SHP77 (cell line): ENCODE data around the gene MIGA1.
"Not testable (repeated sequence)": the region's sequence is repeated elsewhere in the genome, so short reads cannot be mapped to it uniquely, and the experiment has no call there.

Experiments
- DNase-seq, 2 experiments: peaks; one replicate each; lab custom pipeline; 2025; lab: John Stamatoyannopoulos, UW

MIGA1 gene

DNA sequence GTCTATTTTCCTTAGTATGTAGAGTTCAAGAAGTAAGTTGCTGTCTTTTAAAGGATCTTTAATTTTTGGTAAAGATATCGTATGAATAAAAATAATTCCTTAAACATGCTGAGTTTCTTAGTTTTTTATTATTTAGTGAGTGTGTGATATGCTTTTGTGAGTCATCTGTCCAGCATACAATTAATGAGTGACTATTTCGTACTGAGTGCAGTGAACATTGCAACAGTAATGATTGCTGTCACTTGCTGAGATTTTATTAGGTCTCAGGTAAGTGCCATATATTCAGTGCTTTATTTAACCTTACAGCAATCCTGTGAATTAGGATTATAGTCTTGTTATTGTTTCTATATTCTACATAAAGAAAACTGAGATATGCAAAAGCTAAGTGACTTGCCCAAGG is 22.6 kb downstream of the MIGA1 start:
- no peak for DNase-seq

DNA sequence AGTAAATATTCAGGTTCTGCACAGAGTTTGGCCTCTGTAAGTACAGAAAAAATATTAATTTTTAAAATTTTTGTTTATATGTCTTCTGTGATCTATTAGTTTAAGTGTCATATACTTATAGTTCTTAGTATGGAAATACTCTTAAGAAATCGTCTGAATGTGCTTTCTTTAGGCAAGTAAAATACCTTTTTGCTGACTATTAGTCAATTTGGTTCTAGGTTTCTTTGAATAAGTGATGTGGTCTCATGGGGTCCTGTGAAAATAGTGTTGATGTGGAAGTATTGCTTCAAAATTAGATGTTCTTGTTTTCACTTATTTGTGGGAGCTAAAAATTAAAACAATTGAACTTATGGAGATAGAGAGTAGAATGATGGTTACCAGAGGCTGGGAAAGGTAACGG is 23.9 kb downstream of the MIGA1 start:
- no peak for DNase-seq

DNA sequence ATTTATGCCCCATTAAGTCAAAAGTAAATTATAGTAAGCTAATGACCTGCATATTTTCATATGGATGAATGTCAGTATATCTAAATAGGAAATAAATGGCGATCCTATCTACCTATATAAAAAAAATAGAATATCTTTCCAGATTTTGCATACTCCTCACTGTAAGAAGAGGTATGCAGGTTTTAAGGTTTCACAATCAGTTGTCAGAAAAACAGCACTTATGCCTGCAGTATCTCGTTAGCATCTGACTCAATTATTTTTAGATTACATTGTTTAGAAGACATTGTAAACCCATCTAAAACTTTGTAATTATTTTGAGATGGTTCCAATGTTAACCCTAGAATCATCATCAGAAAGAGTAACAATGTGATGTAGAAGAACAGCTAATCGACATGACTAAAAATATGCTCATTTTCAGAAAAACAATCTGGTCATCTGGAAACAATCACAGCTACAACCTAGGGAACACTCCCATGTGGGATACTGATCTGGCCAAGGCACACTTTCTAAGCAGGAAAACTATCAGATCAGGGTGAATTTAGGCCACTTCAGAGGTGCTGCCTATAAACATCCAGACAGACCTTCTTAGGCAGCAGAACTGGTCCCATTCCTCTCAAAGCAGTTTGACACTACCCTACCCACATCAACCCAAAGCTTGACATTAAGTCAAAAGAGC is 30.5 kb downstream of the MIGA1 start:
- DNase-seq, result not testable (repeated sequence)

DNA sequence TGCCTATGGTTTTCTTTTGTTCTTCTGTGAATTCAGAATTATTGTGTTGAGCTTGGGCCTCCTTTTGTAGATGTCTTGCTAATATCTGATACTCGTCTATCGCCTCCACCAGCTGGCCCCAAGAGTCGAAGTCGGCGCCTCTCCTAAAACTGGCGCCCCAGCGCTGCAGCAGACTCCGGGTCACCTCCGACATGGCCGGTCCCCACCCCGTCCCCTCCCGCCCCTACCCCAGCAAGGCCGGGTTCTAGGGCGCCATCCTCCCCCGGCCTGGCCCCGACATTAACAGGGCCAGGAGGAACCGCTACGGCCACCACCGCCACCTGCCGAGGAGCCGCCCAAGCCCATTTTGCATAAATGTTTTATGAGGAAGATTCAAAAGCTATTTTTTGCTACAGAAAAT is 32.1 kb downstream of the MIGA1 start:
- DNase-seq, result not testable (repeated sequence)

DNA sequence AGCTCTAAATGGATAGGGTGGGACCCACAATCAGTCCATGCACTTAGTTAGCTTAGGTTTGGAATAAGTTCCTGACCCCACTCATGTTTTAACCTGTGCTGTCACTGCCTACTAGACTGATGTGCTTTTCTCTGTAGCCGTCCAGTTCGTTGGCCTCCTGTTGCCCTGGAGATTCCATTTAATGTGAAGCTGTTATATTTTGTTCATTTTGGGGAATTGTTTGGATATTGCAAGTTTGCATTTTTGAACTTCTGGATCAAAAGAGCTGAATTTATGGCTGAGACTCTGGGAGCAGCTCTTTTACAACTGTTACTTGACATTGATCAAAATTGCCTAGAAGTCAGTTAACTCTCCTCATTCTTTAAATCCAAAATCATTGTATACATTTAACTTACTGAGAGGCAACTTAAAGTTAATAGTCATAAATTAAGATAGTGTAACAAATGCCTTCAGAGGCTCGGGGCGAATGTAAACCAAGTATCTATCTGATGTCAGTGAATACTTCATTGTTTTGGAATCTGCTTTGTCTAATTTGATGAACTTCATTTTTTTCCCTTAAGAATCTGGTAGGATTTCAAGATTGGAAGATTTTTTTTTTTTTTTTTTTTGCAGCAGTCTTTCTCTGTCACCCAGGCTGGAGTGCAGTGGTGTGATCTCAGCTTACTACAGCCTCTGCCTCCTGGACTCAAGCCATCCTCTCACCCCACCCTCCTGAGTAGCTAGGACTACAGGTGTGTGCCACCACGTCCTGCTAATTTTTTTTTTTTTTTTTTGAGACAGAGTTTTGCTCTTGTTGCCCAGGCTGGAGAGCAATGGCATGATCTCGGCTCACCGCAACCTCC is 38.1 kb downstream of the MIGA1 start:
- no peak for DNase-seq

DNA sequence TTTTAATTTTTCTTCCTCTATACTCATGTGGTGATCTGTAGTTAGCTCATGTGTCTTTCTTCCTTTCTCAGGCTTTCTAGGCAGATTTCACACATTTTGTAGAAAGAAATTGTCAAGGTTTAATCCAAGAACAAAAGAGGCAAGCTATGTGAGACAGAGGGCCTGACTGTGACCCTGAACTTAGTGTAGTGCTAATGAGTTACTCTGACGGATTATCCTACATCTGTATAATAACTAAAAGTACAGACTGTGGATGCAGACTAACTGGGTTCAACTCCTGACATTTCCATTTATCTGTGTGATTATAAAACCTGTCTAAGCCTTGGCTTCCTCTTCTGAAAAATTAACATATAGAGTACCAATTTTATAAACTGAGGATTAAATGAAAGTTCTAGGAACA is 40.7 kb downstream of the MIGA1 start:
- no peak for DNase-seq

DNA sequence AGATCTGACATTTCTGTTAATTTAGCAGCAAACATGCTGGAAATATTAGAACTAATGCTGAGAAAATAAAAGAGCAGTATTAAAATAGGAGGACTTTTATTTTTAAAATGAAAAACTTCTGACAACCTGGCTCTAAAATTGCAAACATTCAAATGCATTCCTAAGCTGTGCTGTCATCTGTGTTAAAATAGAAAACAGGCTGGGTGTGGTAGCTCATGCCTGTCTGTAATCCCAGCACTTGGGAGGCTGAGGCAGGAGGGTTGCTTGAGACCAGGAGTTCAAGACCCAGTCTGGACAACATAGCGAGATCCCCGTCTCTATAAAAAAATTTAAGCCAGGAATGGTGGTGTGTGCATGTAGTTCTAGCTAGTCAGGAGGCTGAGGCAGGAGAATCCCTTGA is 44.6 kb downstream of the MIGA1 start:
- no peak for DNase-seq

DNA sequence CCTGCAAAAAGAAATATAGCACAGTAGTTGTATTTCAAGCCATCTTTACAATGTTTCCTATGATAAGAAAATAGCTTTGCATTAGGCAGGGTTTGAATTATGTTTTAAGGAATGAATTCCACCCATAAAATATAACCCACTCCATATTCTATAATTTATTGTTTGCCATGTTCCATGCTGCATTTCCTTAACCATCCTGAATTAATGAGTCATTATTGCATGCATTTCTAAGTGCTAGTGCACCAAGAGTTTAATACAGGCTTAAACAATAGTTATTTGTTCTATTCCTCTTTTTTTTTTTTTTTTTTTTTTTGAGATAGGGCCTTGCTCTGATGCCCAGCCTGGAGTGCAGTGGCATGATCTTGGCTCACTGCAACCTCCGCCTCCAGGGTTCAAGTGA is 45.2 kb downstream of the MIGA1 start:
- no peak for DNase-seq

DNA sequence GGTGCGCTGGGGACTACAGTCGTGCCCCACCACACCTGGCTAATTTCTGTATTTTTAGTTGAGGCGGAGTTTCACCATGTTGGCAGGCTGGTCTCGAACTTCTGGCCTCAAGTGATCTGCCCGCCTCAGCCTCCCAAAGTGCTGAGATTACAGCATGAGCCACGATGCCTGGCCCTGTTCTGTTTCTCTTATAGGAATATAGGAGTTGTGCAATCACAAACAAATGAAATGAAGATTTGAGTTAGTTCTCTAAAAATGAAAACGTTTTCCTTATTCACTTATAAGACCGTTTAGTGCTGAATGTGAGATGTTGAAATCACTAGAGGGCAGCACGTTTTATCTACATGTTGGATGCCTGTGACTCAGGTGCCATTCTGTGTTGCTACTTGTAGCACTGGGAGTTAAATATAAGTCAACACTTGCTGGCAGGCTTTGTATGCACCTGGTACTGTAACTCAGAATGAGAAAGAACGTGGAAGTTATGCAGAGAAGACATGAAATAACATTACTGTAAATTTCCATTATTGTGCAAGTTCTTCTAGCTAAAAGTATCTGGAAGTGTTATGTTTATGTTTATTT is 45.8 kb downstream of the MIGA1 start:
- peak in 1 of 2 experiments; percentile 71 for DNase-seq

DNA sequence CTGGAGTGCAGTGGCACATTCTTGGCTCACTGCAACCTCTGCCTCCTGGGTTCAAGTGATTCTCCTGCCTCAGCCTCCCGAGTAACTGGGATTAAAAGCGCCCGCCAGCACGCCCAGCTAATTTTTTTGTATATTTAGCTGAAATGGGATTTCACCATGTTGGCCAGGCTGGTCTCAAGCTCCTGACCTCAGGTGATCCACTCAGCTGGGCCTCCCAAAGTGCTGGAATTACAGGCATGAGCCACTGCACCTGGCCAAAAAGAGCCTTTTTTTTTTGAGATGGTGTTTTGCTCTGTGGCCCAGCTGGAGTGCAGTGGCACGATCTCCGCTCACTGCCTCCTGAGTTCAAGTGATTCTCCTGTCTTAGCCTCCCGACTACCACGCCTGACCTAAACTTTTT is 47.4 kb downstream of the MIGA1 start:
- DNase-seq, result not testable (repeated sequence)

DNA sequence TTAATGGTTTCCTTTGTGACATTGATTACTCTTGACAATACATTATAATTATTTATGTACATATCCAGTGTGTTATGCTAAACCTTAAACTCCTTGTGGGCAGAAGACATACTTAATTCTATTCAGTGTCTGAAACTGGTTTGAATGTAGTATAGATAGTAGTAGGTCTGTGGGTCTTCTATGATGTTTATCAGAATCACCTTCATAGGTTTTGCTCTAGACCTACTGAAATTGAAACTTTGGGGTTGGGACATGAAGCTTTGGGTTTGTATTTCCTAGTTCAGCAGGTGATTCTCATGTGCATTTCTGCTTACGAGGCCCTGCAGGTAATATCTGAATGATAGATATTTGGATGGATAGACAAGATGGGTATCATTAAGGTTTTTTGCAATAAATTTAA is 48.6 kb downstream of the MIGA1 start:
- no peak for DNase-seq

DNA sequence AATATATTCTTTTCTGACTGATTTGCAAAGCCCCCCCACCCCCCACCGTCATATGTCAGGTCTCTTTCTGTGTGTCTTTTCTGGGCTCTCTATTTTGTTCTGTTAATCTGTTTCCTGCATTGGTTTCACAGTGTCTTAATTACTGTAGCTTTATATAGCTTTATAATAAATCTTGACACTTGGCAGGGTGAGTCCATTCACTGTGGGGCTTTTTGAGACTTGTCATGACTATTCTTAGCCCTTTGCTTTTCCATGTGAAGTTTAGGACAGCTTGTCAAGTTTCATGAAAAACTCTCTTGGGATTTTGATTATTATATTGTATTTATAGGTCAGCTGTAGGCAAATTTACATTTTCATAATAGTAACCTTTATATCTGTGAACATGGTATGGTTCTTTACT is 50.4 kb downstream of the MIGA1 start:
- no peak for DNase-seq

DNA sequence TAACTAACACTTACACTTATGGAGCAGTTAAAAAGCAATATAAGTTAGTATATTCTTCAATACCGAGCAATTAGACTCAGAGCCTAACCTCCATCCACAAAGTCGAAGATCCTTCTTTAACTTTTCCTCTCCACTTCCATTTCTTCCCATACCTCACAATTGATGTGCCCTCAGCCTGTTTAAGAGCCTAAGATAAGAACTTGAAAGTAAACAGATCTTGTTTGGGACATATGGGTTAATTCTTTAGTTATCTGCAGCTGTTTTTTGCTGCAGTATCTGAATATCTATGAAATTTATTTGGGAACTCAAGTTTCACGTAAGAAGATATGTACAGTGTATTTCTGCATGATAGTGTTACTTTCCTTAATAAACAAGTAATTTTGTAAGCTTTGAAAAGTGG is 51.5 kb downstream of the MIGA1 start:
- DNase-seq, result no peak

DNA sequence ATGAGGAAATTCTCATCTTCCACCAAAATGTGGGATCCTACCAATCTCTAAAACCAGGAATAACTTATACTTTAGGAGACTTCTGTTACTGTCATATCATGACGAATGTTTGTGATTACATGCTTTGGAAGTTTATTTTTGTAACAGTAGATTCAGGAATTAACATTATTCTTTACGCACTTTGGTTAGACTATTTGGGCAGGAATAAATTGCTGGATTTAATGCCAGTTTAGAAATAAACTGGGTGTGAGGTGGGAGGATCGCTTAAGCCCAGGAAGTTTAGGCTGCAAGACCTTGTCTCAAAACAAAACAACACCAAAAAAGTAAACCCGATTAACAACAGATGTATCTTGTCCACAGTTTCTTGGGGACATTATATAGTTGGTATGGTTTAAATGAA is 52.1 kb downstream of the MIGA1 start:
- no peak for DNase-seq

DNA sequence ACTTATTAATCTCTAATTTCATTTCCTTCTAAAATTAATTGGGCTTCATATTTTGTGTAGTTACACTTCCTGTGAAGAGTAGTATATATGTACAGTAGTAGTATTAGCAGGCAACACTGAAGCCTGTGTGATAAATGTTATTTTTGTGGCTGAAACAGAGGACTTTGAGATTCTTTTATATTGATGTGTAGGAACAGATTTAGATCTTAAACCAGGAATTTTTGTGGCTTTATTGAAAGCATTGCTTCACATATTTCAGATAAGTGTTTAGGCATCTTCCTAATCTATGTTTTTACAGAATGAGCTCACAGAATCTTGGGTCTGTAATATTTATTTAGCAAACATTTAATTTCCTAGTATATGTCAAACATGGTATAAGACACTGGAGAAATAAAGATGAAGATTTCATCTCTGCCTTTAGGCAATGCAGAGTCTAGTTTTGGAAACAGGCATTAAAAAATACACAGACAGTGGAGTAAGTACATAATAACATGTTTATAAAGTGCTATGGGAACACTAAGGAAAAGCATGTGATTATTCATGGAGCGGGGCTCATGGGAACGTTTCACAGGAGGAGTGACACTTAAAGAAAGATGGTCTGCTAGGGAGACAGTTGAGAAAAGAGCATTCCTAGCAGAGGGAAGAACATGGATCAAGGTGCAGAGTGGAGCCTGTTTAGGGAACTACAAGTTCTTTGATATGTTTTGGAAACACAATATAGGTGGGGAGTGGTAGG is 52.7 kb downstream of the MIGA1 start:
- no peak for DNase-seq

DNA sequence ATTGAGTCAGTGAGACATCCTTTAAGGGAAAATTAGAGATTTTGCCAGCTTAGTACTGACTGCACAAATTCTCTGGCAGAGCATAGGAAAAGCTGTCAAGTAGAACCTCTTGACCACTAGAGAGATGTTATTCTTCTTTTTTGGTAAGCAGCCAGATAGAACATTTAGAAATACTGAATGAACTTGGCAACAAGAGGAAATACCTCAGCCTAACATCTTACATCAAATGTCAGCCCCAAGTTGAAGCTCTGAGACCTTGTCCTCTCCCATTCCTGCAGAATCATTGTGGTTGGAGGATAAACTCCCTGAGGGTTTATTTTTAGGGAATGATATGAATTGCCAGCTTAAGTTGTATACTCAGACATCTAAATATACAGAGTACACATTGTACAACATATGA is 53.5 kb downstream of the MIGA1 start:
- no peak for DNase-seq

DNA sequence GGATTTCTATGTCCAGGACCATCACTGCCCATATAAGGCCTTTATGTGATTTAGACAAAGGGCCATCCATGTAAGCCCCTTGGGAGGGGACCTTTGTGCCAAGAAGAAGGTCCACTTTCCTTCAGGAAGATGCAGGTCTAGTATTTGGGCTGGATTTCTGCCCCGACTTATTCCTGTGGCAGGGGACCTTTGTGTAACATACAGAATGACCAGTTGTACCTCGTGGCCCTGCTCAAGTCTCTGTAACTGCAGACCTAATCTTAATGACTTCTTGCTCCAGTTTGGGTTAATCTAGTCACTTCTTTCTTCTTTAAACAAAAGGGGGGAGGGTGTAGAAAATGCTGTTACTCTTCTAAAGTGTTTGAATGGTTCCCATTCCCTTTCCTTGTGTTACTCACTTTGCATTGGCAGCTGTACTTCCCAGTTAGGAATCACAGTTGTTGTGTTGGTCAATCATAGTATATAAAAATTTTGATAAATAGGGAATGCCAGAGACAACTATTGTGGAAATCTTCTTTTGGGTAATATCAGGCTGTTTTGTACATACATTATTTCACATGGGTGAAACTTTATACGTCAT is 54.2 kb downstream of the MIGA1 start:
- DNase-seq, result no peak

DNA sequence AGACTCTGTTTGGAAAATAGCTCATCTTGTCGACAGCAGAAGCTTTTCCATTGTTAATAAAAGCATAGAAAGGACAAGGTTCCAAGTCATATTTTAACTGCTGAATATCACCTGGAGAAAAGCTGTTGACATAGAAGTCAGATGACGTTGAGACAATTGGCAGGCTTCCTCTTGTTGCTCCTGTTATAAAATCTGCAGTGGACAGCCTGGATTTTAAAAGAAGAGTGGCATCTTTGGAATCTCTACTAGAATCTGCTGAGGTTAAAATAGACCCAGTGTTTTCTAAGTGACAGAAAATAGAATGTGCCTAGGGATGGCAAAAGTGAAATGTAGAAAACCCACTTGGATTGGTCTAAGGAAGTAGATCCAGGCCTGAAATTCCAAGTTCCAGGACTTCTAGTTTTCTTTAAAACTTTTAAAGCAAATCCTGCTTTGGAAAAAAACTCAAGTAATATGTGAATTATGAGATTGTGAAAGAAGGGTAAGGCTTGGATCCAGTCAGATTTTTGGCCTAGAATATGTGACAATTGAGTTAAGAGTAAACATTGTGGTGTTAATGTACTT is 55.4 kb downstream of the MIGA1 start:
- peak; percentile 66 to 73 for DNase-seq

DNA sequence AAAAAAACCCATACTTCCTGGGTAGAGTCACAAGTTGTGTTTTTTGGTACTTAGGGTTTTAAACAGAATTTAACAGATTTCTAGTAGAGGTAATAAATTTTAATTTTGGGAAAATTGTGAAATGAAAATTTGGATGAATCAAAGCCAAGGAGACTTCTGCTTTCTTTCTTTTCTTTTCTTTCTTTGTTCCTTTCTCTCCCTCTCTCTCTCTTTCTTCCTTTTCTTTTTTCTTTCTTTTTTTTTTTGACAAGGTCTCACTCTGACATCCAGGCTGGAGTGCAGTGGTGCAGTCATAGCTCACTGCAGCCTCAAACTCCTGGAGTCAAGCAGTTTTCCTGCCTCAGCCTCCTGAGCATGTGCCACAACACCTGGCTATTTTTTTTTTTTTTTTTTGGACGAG is 62.1 kb downstream of the MIGA1 start:
- DNase-seq, result no peak

DNA sequence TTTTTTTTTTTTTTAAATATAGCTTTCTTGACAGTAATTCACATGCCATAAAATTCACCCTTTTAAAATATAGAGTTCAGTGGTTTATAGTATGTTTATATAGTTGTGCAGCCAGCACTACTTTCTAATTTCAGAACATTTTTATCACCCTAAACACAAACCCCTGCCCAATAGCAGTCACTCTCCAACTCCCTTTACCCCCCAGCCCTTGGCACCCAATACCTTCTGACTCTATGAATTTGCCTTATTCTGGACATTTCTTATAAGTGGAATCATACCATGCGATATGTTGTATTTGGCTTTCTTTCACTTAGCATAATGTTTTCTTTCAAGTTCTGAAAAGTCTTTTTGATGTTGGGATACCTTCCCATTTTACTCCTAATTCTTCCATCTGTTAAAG is 66.5 kb downstream of the MIGA1 start:
- DNase-seq, result no peak

DNA sequence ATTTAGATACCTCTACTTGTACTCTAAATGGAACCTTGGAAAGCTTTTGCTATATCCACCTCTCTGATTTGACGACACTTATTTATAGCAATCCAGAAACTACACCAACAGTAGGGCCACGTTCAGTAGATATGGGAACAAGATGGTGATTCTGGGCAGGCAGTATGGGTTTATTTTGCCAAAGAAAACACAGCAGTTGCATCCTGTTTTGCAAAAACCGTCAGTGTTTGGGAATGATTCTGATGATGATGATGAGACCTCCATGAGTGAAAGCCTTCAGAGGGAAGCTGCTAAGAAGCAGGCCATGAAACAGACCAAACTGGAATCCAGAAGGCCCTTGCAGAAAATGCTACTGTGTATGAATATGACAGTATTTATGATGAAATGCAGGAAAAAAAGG is 67.5 kb downstream of the MIGA1 start:
- DNase-seq, result no peak

DNA sequence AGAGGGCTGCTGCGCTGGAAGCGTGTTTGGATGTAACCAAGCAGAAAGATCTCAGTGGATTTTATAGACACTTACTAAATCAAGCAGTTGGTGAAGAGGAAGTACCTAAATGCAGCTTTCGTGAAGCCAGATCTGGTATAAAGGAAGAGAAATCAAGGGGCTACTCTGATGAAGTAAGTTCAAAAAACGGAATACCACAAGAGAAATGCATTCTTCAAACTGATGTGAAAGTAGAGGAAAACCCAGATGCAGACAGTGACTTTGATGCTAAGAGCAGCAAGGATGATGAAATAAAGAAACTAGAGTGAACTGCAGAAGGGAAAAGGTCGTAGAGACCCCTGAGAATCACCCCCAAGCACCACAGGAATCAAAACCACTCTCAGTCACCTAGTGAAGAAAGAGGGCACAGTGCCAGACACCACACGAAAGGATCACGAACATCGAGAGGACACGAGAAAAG is 68.2 kb downstream of the MIGA1 start:
- DNase-seq, result no peak
